Gastroesophageal sphincter (tissue), 4 donors: ENCODE measurements around the gene CHD9NB. TPM values are rescaled to one million over a fixed set of nuclear protein-coding genes. Genes with fewer than 3 reads are reported as not detected.
A peak's percentile ranks its signal among the peaks of the same experiment; 100 is the strongest.

ENCODE experiments used
- ATAC-seq: fragments of 150-250 bp; one replicate; pipeline ENCODE4 v1.9.1; 2016; ENCODE audit warnings: mild to moderate bottlenecking, moderate library complexity
- H3K27ac ChIP-seq, 4 donors: fragments of 200-600 bp; sonication (generic) in 3 of 4; 1 replicate in 3 of 4; 2 replicates in 1 of 4; pipeline ENCODE4 v1.5.1; 2016 to 2019
- H3K27me3 ChIP-seq: fragments of 200-600 bp; sonication (generic); one replicate; pipeline ENCODE4 v1.5.1; 2019
- H3K36me3 ChIP-seq, 2 donors: fragments of 200-600 bp; sonication (generic); one replicate each; pipeline ENCODE4 v1.5.1; 2019; ENCODE audit warnings: control low read depth in 1 of 2
- H3K4me1 ChIP-seq, 3 donors: fragments of 200-600 bp; sonication (generic); 1 replicate in 2 of 3; 2 replicates in 1 of 3; pipeline ENCODE4 v1.5.1; 2016 to 2019; ENCODE audit warnings: control low read depth in 2 of 3
- H3K4me3 ChIP-seq, 2 donors: fragments of 200-600 bp; sonication (generic); one replicate each; pipeline ENCODE4 v1.5.1; 2019; ENCODE audit warnings: mild to moderate bottlenecking in 1 of 2, moderate library complexity in 1 of 2
- H3K9me3 ChIP-seq, 3 donors: fragments of 200-600 bp; sonication (generic); one replicate each; pipeline ENCODE4 v1.5.1; 2017 to 2019; ENCODE audit warnings: control low read depth in 2 of 3
- EP300 ChIP-seq: sonication (generic); formaldehyde crosslinking; IDR thresholded peaks from one replicate; pipeline ENCODE4 v1.6.1; 2017; ENCODE audit warnings: antibody characterized with exemption, mild to moderate bottlenecking
- POLR2A ChIP-seq, 2 donors: fragments of 450-650 bp; IDR thresholded peaks; one replicate each; pipeline ENCODE4 v1.6.1; 2017; ENCODE audit warnings: antibody characterized with exemption in 2 of 2, mild to moderate bottlenecking in 2 of 2, moderate library complexity in 1 of 2
- POLR2AphosphoS5 ChIP-seq: sonication (generic); formaldehyde crosslinking; IDR thresholded peaks from one replicate; pipeline ENCODE4 v1.6.1; 2017; ENCODE audit warnings: antibody characterized with exemption
- WGBS, 2 donors: methylation state at CpG; one replicate each; pipeline ENCODE4 v1.1.5; 2018; ENCODE audit warnings: low coverage in 1 of 2; 5-methylcytosine and 5-hydroxymethylcytosine counted together
- total RNA-seq, 4 donors: library from RNA; depleted of rRNA; stranded (reverse); fragments of >200 nt; gene quantifications; one replicate each; pipeline ENCODE4 v1.1.0, GENCODE V29; 2016
- TF ChIP-seq, protein P1 (sequence below), 4 experiments: fragments of 200-600 bp in 2 of 4; fragments of 450-650 bp in 2 of 4; sonication (generic) in 1 of 4; IDR thresholded peaks; one replicate each; pipeline ENCODE4 v1.5.1; 2017 to 2019; ENCODE audit warnings: antibody characterized with exemption in 4 of 4, mild to moderate bottlenecking in 2 of 4, moderate library complexity in 2 of 4

Gene CHD9NB
- total RNA-seq, 4 donors from 2014 or later, result 0.17 to 1.1 TPM; not detected in 2

- H3K9me3 ChIP-seq, result no peaks in the 10 kb centered on the region
- peak overlapping the region in 1 of 2 donors; percentile 16 for H3K4me3 ChIP-seq
- no peak for ATAC-seq
- peaks cover 0 to 35% (median 5%) of the 10 kb centered on the region in 3 donors for H3K4me1 ChIP-seq
- H3K27ac ChIP-seq, result peak overlapping the region in 3 of 4 donors; percentile 33 to 48 (median 46)
- WGBS, 2 donors, result 16 to 30% methylated on average over 2 to 7 of the region's 11 CpGs
- H3K27me3 ChIP-seq, result peaks cover 47% of the 10 kb centered on the region
- H3K36me3 ChIP-seq, result no peaks in the 10 kb centered on the region
- TF ChIP-seq POLR2AphosphoS5 (no peak), POLR2A (IDR thresholded peaks at IDR 0.05) (no peak)
- TF ChIP-seq, protein P1, sequence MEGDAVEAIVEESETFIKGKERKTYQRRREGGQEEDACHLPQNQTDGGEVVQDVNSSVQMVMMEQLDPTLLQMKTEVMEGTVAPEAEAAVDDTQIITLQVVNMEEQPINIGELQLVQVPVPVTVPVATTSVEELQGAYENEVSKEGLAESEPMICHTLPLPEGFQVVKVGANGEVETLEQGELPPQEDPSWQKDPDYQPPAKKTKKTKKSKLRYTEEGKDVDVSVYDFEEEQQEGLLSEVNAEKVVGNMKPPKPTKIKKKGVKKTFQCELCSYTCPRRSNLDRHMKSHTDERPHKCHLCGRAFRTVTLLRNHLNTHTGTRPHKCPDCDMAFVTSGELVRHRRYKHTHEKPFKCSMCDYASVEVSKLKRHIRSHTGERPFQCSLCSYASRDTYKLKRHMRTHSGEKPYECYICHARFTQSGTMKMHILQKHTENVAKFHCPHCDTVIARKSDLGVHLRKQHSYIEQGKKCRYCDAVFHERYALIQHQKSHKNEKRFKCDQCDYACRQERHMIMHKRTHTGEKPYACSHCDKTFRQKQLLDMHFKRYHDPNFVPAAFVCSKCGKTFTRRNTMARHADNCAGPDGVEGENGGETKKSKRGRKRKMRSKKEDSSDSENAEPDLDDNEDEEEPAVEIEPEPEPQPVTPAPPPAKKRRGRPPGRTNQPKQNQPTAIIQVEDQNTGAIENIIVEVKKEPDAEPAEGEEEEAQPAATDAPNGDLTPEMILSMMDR (IDR thresholded peaks at IDR 0.05), result no peak
Observed at GRCh38 chr16:53043986-53044601, 8.6 kb downstream of the CHD9NB start.

- TF ChIP-seq POLR2A (IDR thresholded peaks at IDR 0.05) (no peak), EP300 (no peak), POLR2AphosphoS5 (no peak)
- TF ChIP-seq, protein P1 (IDR thresholded peaks at IDR 0.05), result no peak
- Histone ChIP-seq H3K36me3 (no peaks in the 10 kb centered on the region), H3K4me3 (peak overlapping the region in 1 of 2 donors; percentile 16), H3K9me3 (no peaks in the 10 kb centered on the region), H3K27ac (peak overlapping the region in 3 of 4 donors; percentile 46 to 53 (median 48)), H3K4me1 (peaks cover 0 to 35% (median 5%) of the 10 kb centered on the region in 3 donors), H3K27me3 (peaks cover 47% of the 10 kb centered on the region)
- 17% methylated on average over 2 of the region's 5 CpGs; no CpG with 5 or more reads in 1 of the 2 donors for WGBS, 2 donors
- ATAC-seq, result peak; percentile 40
Observed at GRCh38 chr16:53043428-53043831, 9.3 kb downstream of the CHD9NB start.

GRCh38 chr16:53042235-53042701 lies 10.4 kb downstream of the CHD9NB start:
- Histone ChIP-seq H3K4me1 (peaks cover 0 to 35% (median 5%) of the 10 kb centered on the region in 3 donors), H3K36me3 (no peaks in the 10 kb centered on the region), H3K9me3 (no peaks in the 10 kb centered on the region), H3K27ac (peak overlapping the region in 3 of 4 donors; percentile 46 to 53 (median 48)), H3K27me3 (peaks cover 47% of the 10 kb centered on the region), H3K4me3 (peak overlapping the region in 1 of 2 donors; percentile 4)
- TF ChIP-seq, protein P1 (IDR thresholded peaks at IDR 0.05), result no peak
- no peak for TF ChIP-seq POLR2AphosphoS5
- TF ChIP-seq EP300, result no peak
- no peak for TF ChIP-seq POLR2A (IDR thresholded peaks at IDR 0.05)
- ATAC-seq, result no peak
- 44 to 67% methylated on average over 3 to 5 of the region's 5 CpGs for WGBS, 2 donors

- WGBS, 2 donors, result 20 to 38% methylated on average over 1 to 4 of the region's 4 CpGs
- Histone ChIP-seq H3K4me1 (peaks cover 0 to 35% (median 5%) of the 10 kb centered on the region in 3 donors), H3K4me3 (no peak overlapping the region), H3K27ac (peak overlapping the region in 3 of 4 donors; percentile 46 to 65 (median 48)), H3K27me3 (peaks cover 40% of the 10 kb centered on the region), H3K9me3 (no peaks in the 10 kb centered on the region), H3K36me3 (no peaks in the 10 kb centered on the region)
- ATAC-seq, result peak; percentile 88
- TF ChIP-seq POLR2AphosphoS5, result no peak
- TF ChIP-seq, protein P1 (IDR thresholded peaks at IDR 0.05), result no peak
- TF ChIP-seq POLR2A (IDR thresholded peaks at IDR 0.05), result no peak
Observed at GRCh38 chr16:53041320-53042051, 11.2 kb downstream of the CHD9NB start.
